ENCODE measurements around the gene CAMTA1.

The CAMTA1 gene

DNA sequence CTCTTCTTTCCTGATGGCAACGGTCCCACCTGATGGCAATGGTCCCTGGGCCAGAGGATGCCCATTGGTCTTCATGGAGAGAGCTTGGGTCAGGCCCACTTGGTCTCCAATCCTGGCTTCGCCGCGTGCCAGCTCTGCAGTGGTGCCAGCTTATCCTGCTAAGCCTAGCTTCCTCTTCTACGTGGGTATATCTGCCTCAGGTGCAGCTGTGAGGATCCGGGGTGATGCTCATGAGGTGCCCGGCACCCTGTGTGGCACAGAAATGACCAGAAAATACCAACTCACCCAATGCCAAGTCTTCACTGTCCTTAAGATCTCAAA, 437.4 kb downstream of the CAMTA1 start:
- no peak for DNase-seq (ENCODE audit: low read depth in 2 of 2, low spot score in 1 of 2)

DNA sequence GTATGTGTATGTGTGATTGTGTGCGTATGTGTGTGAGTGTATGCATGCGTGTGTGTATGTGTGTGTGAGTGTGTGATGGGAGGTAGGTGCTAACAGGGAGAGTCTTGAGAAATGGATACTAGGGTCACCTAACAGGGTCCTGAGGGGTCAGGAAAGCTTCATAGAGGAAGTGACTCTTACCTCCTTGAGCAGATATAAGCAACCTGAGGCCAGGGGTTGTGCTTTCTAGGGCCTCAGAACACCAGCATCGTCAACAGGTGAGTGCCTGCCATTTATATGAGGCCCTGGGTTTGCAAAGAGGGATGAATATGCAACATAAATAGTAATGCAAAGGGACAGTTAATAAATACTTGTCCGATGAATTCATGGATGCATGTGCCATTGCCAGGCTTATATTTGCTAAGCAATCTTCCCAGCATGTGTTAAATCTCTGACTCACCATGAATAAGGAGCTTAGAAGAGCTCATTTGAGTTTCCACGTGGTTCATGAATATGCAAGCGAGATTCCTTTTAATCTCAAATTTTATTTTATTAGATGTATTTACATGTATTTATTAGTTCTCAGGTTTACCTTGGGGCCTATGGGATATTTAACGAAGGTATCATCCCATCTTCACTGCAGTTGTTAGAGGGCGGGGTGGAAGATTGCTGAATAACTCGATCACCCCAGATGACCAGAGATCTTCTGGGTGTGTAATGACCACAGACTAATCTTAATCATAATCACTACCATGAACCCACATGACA, 438.3 kb downstream of the CAMTA1 start:
- DNase-seq (ENCODE audit: low read depth in 2 of 2, low spot score in 1 of 2) = no peak

DNA sequence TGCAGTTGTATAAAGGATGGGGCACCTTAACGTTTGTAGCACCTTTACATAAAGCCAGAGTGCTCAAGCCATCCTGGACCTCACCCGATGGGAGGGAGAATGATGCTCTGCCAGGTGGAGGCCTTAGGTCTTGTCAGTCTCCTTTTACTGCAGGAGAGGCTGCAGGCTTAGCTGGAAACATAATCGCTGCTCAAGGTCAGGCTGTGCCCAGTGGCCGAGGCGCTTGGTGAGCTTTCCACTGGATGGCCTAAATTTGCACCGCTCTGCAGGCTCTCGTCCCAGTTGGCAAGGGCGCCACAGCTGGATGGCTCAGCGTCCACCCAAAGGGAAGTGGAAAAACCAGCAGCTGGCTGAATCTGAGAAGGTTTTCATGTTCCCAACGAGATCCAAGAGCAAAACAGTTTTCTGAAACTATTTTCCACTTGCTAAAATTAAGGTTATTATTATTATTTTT, 438.9 kb downstream of the CAMTA1 start:
- DNase-seq (ENCODE audit: low read depth in 2 of 2, low spot score in 1 of 2) = no peak

DNA sequence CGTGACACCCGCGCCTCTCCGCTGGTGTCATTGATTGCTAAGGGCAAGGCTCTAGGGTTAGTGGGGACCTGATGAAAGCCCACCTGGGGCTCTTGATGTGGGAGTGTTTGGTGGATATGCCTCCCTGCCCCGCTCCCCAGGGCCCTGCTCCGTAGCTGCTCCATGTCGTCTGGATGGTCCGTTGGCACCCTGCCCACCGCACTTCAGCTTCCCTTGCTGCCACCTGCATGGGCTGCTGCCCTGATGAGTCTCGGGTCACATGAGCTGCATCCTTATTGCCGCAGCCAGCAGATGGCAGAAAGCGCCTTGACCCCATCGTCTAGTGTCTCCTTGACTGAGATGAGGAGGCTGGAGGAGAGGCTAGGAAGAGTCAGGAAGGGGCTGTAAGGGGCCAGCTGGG, 439.4 kb downstream of the CAMTA1 start:
- DNase-seq (ENCODE audit: low read depth in 2 of 2, low spot score in 1 of 2) = no peak

DNA sequence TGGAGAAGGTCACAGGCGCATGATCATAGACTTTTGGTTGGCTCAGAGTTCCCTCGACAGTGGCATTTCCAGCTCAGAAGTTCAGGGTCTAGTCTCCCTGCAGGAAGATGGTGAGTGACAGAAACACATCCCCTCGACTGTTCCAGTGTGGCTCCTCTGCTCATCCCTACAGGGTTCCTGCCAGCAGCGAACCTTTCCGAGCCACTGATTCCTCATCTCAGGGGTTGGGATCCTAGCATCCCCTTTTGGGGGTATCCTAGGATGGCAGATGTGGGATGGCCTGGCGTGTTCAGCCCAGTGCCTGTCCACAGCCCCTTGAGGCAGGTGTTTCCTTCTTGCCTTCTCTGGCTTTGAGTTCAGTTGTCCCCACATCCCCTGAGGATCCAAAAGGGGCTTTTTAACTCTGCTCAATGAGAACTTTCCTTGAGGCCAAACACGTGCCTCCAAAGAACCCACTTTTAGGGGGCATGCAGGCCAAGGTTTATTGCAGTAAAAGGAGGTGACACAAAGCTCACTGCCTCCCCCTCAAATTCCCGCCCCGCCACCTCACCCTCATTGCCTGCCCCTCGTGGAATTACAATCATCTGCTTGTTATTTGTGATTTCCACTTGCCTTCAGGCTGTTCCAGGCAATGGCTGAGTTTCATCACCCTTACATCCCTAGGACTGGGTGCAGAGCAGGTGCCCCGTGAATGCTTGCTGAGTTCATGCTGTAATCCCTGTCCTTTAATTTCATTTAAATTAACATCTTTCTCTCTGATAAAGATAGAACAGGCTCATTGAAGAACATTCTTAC, 440.7 kb downstream of the CAMTA1 start:
- no peak for DNase-seq (ENCODE audit: low read depth in 2 of 2, low spot score in 1 of 2)

DNA sequence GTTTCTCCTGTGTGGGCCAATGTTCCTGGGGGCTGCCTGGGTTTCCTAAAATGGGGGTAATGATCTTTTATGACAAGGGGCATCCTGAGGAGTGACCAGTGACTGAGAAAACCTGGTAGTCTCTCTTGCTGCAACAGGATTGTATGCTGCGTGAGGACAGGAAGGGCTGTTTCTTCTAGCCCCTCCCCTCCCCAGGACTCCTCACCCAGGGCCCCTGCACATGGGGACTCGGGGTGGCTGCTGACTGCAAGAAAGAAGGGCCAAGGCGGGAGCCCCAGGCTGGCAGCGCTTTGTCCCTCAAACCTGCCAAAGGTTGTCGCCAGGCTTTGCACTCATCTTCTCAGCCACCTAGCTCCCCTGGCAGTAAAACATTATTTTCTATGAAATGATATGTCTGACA, 442.4 kb downstream of the CAMTA1 start:
- no peak for DNase-seq (ENCODE audit: low read depth in 2 of 2, low spot score in 1 of 2)

DNA sequence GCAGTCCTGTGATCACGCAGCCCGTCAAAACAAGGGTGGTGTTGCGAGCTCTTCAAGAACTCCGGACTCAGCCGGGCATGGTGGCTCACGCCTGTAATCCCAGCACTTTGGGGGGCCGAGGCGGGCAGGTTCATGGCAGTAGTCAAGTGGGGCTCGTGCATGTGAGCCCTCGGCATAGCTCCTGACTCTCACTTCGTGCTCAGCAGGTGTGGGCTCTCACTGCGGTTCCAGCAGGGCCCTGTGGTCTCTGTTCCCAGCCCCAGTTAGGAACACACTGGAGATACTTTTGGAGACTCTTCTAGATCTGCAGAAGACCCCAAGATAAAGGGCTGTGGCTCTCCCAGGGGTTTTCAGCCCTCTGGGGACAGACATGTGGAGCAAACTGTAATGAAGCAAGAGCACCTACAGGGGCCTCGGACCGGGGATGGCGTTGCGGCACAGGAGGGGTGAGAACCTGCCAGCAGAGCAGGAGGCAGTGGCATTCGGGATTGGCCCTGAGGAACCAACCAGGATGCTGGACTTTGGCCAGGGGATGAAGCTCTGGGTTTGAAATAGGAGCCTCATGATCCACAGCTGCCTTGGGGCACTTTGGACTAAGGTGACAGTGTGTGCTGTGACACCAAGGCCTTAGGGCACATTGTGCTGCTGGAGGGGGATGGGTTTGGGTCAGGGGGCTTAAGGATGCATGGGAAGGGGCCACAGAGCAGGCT, 443.2 kb downstream of the CAMTA1 start:
- no peak for DNase-seq (ENCODE audit: low read depth in 2 of 2, low spot score in 1 of 2)

DNA sequence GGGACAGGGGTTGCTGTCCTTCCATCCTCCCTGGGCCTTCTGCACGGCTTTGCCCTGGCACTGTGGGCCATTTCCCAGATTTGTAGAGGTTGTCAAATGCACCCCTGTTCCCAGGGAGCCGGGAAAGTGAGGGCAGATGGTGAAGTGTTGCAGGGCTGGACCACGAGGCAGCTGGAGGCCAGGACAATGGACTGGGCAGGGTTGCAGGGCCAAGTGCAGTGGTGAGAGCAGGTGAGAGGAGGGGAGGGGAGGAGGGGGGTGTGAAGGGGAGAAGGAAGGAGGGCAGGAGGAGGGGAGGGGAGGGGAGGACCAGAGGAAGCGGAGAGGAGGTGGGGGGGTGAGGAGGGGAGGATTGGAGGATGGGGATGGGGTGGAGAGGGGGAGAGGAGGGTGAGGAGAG, 443.9 kb downstream of the CAMTA1 start:
- DNase-seq (ENCODE audit: low read depth in 2 of 2, low spot score in 1 of 2) = no peak

DNA sequence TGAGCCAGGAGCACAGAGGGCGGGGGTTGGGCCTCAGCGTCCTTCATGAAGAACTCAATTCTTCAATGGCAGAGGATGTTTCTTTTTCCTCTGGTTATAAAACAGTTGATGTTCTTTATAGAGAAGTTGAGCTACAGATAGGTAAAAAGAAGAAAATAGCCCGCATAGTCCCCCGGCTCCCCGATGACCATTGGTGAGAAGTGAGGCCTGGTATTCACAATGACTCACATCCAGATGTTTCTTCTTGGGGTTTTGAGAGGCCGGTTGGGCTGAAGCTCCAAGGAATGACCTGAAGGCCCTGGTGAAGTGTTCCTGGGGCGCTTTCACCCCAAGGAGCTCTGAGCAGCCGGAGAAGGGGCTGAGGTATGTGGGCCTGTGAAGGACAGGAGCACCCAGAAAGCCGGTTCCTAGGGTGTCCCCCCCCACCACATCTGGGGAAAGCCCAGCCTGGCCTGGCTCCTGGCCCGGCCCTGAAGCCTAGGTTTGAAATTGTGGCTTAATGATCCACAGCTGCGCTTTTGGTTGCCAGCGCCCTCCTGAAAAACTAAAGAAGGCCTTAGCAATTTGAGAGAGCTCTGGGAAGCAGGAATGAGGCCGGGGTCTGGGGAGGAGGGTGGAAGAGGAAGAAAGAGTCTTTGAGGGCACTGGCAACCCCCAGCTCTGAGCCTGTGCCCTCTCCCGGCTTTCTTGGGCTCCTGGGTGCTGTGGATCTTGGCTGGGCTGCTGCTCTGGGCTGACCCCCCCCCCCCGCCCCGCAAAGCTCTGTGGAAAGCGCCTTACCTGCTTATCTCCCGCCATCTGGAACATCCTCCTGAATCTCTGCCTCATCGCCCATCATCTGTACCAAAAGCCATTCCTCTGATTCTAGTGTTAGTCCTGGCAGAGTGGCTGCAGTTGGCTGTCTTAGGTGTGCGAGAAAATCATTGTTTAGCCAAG, 444.7 kb downstream of the CAMTA1 start:
- DNase-seq (ENCODE audit: low read depth in 2 of 2, low spot score in 1 of 2) = no peak

DNA sequence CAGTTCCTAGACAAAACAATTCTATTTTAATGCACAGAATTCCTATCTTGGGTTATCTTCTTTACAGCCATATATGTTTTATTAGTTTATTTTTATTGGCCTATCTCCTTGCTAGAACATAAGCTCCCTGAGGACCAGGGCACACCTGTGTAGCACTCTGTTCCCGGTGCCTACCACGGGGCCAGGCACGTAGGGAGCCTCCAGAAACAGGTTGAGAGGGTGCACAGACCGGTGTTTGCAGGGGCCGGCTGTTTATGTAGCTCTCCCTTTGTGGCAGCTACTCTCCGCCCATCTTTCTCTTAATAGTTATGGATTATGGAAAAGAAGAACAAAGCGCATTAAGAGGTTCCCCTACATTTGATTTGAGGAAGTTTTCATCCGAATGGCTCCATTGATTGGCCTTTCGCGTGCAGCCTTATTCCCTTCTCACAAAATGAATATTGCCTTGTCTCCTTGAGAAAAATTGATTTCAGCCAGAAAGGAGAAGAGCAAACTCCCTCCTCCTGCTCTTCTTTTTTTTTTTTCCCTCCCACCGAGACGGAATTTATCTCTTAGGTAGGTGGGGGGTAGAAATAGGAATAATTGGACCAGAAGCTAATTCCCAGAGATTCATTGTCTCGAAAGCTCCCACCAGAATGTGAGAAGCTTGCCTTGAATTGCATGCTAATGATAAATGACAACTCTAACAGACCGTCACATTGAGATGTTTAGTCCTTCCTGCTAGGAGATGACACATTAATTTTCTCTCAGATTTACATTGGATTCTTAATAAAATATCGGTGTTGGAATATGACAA, 447.4 kb downstream of the CAMTA1 start:
- DNase-seq (ENCODE audit: low read depth in 2 of 2, low spot score in 1 of 2) = no peak

DNA sequence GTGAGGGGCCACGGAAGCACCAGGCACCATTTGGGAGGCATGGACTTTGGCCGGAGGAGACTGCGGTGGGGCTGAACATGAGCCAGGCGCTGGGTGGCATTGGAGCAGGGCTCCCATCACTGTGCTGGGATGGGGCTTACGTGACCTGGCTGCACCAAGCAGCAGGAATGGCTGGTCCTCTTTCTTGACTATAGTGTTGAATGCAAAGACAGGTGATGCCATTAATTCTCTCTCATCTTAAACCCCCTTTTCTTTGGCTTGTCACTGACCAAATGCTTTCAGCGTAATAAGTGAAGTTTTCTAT, 447.9 kb downstream of the CAMTA1 start:
- no peak for DNase-seq (ENCODE audit: low read depth in 2 of 2, low spot score in 1 of 2)

DNA sequence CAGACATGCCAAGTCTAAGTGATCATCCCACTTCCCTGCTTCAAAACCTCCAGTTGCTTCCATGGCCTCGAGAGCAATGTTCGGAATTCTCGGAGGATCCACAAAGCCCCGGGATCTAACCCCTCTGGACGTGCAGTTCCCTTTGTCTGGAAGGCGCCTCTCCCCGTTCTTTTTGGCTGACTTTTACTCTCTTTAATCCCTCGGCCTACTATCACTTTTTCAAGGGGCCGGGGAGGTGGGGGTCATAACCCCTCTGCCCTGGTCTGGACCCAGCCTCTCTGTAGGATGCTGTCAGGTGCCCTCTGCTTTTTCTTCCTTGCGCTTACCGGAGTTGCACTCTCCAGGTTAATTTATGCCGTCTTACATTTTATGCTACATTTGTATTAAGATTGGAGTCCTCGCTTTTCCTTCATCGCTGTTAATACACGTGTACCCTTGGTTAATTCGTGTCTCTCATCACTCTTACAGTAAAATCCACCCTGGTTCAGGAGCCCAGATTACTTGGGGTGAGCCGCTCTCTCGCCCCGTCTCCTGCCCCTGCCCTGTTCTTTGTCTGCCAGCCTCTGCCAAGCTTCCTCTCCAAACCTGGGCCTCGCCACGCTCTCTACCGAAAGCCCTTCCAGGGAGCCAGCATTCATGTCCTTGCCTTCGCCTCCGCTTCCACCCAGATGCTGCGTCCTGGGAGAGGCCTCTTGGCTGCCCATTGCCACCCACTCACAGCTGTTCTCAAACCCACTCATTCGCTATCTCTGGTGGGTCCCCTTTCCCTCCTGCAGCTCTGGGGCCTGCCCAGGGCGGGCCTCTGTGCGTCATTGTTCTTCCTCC, 448.6 kb downstream of the CAMTA1 start:
- DNase-seq (ENCODE audit: low read depth in 2 of 2, low spot score in 1 of 2) = no peak

DNA sequence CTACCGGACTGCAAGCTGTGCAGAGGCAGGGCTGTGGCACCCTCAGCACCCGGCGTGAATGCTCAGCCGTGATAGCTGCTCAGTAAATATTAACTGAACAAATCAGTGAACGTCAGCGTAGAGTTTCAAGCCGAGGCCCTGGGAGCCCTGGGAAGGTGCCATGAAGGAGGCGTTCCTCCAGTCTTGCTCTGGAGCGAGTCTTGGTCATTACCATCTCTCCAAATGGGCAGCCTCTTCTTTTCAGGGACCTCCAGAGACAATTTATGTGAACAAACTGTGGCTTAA, 449.2 kb downstream of the CAMTA1 start:
- DNase-seq (ENCODE audit: low read depth in 2 of 2, low spot score in 1 of 2) = no peak

DNA sequence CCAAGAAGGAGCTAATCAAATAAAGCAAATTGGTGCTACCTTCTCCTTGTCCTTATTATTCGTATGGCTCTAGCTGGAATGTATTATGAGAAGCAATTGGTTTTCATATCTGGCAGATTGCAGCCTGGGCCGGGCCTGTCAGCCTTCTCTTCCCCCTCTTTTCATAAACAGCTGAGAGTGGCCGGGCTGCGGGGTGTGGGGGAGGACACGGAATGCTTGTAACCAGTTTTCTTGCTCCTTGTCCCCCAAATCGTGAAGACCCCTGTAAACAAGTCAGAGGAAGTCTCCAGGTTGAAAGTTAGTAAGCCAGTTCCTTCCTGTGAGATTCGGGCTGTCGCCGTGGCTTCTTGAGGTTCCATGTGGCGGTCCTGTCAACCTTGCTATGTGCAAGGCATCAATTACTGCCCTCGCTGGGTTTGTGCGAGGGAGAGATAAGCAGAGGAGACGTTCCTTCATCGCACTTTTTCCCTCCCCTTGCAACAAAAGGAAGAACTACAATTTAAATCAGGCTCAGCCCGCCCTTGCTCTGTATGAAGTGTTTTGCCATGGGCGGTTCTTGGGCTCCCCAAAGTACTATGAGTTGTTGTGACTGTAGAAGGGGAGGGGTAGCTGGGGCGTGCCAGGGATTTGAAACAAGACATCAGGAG, 450.7 kb downstream of the CAMTA1 start:
- DNase-seq (ENCODE audit: low read depth in 2 of 2, low spot score in 1 of 2) = no peak

DNA sequence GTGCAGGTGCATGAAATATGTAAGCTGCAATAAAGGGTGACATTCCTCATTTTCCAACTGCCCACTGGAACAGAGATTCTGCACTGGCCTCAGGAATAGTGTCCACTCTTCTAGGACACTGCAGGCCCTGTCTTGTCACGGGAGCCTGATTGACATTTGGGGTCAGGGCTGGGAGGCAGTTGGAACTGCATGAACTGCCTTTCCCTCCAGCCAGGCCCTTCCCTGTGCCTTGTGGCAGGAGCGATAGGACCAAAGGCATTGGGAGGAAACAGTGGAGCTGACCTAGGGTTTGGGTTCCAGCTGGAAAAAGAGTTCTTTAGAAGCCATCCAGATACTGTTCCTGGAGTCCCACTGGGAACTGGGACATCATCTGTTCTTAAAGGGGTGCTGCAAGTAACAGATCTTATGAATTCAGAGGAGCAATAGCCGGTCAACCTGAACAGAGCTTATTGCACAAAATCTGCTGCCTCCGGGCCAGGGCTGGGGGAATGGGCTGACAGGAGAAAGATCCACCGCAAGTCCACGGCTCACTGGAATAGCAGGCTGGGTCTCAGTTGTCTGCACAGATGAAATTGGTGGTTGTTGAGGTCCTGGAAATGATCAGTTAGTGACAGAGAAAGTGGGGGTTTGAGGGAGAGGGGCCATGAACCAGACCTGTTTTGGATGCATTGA, 451.7 kb downstream of the CAMTA1 start:
- no peak for DNase-seq (ENCODE audit: low read depth in 2 of 2, low spot score in 1 of 2)

DNA sequence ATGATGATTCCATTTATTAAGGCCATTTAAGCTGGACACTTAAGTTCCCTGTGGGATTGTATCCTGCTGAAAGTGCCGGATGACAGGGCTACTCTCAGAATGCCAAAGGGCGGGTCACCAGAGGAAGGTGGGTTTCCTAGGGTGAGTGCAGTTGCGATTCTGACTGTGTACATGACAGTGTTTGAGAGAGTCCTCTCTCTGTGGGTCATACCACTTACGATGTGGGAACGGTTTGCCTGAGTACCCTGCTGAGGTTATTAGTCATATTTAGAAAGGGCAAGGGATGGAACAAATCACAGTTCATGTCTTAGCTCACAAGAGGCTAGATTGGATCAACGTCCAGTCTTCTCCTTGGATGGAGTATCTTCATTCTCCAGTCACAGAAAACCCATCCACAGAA, 461.9 kb downstream of the CAMTA1 start:
- no peak for DNase-seq (ENCODE audit: low read depth in 2 of 2, low spot score in 1 of 2)

DNA sequence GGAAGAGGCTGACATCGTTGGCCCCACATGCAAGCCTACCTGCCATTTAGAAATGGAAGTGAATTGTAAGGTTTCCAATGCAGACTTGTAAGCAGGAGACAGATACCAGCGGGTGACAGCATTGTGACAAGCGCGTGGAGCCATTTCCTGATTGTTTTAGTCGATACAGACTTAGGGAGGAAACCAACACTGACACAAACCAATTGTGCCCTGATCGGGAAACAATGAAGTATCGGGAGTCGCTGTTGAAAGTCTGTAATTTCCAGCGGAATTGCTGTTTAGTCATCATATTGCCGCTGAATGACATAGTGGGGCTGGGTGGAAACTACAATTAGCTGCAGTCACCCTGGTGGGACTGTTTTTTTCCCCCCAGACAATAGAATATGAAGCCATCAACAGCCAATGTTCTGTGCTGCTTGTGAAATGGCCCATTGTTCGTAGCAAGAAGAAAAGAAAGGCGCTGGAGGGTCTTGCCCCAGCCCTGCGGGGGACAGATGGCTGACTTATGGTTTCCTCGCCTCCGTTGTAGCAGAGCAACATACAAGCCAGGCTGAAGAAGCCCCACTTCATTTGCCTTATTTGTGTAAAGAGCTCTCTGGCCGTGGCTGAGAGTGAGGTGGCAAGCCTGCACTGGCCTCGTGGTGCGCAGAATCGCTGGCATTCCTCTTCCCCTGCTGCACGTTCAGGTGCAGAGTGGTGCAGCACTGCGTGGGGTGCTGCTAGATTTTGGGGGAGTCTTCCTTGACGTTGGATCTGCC, 462.7 kb downstream of the CAMTA1 start:
- DNase-seq (ENCODE audit: low read depth in 2 of 2, low spot score in 1 of 2) = no peak

DNA sequence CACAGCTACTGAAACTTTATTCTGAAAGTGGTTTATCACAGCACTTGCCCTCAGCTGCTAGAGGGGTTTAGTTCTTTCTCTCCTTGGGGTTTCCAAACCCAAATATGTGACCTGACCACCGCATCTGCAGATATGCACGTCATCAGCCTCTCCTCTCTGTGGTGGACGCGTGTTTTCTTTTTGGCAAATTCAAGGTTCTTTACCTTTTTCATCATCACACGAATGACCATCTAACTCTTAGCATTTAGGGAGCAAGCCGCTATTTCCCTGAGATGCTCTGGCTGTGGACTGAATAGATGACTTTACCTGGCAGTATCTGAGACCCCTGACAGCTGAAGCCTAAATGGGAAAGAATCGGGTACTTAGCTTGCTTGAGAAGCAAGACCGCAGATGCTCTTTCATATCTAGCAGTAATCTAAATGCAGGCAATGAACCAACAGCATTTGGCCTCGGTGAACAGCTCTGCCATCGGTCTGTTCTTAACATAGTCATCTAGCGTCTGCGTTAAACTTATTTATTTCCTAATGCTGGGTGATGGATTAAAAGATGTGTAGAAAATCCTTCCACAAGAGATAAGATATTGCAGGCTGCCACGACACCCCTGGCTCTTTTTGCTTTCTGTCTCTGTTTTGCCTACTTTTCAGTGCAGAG, 463.4 kb downstream of the CAMTA1 start:
- DNase-seq (ENCODE audit: low read depth in 2 of 2, low spot score in 1 of 2) = no peak

All from stimulated activated CD8-positive, alpha-beta memory T cell treated with anti-CD3 and anti-CD28 coated beads, Interleukin-4, amount 100 ng/mL, for 4 hours (primary cell).